Measurements from ENCODE around the gene SLC6A3.

- TF ChIP-seq, protein P1, sequence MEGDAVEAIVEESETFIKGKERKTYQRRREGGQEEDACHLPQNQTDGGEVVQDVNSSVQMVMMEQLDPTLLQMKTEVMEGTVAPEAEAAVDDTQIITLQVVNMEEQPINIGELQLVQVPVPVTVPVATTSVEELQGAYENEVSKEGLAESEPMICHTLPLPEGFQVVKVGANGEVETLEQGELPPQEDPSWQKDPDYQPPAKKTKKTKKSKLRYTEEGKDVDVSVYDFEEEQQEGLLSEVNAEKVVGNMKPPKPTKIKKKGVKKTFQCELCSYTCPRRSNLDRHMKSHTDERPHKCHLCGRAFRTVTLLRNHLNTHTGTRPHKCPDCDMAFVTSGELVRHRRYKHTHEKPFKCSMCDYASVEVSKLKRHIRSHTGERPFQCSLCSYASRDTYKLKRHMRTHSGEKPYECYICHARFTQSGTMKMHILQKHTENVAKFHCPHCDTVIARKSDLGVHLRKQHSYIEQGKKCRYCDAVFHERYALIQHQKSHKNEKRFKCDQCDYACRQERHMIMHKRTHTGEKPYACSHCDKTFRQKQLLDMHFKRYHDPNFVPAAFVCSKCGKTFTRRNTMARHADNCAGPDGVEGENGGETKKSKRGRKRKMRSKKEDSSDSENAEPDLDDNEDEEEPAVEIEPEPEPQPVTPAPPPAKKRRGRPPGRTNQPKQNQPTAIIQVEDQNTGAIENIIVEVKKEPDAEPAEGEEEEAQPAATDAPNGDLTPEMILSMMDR (IDR thresholded peaks at IDR 0.05): no peak
- no peak for TF ChIP-seq EZH2 (IDR thresholded peaks at IDR 0.05; ENCODE audit: borderline replicate concordance, insufficient read depth, low read depth, low read length, poor library complexity, severe bottlenecking)
Observed at GRCh38 chr5:1404062-1404461, 41.2 kb downstream of the SLC6A3 start.

Measured in B cell (primary cell).